DND-41 (cell line): Measurements from ENCODE around the gene RHPN2.

Experiments
- CTCF ChIP-seq: IDR thresholded peaks from 2 replicates; pipeline ENCODE4 v1.5.1; 2012; ENCODE audit warnings: borderline replicate concordance, low read length, moderate library complexity, mild to moderate bottlenecking; ENCODE audit not compliant: poor library complexity, severe bottlenecking; ENCODE audit errors: extremely low read depth
- EZH2 ChIP-seq: IDR thresholded peaks from 3 replicates; pipeline ENCODE4 v1.6.1; 2012; ENCODE audit warnings: borderline replicate concordance, low read depth, mild to moderate bottlenecking, moderate library complexity, low read length, inconsistent platforms; ENCODE audit not compliant: severe bottlenecking

GRCh38 chr19:32930567-32930966 is 134.1 kb downstream of the RHPN2 start:
- no peak for TF ChIP-seq EZH2
- no peak for TF ChIP-seq CTCF
